Measurements from ENCODE around the gene IL3. TPM values are rescaled to one million over a fixed set of nuclear protein-coding genes. Genes with fewer than 3 reads are reported as not detected.

The IL3 gene
- total RNA-seq, 1 experiment from 2014 or later, result not detected

- no peak overlapping the region for H3K27ac ChIP-seq (ENCODE audit: low read length)
- no peaks in the 10 kb centered on the region for H3K9me3 ChIP-seq (ENCODE audit: control insufficient read depth, insufficient read depth, low read depth, low read length)
- peaks cover 2% of the 10 kb centered on the region for H3K27me3 ChIP-seq (ENCODE audit: control insufficient read depth, insufficient read depth, low read length)
- no peak for ATAC-seq
- CTCF ChIA-PET, result no interaction called here
- BruUV-seq (replicated peaks), result no TSS peak
- H3K4me1 ChIP-seq (ENCODE audit: control insufficient read depth, insufficient read depth, low read length), result no peaks in the 10 kb centered on the region
- no peak for DNase-seq (ENCODE audit: low read depth, low spot score)
- H3K36me3 ChIP-seq (ENCODE audit: control insufficient read depth, insufficient read depth, low read length), result no peaks in the 10 kb centered on the region
- POLR2A ChIA-PET, result no interaction called here
- H3K4me3 ChIP-seq (ENCODE audit: low read depth in 2 of 2, low read length in 2 of 2), result no peak overlapping the region
- intact Hi-C loops (cut with micrococcal nuclease; ENCODE audit: unreplicated experiment), result no loop called here
- TF ChIP-seq POLR2AphosphoS5 (IDR thresholded peaks at IDR 0.05; ENCODE audit: low read depth, low read length), result no peak
- no peak for TF ChIP-seq CTCF (IDR thresholded peaks at IDR 0.05)
- TF ChIP-seq REST (IDR thresholded peaks at IDR 0.05; ENCODE audit: insufficient read depth in 1 of 2, low read depth in 2 of 2, low read length in 1 of 2), result no peak
- no peak for TF ChIP-seq SIN3A (IDR thresholded peaks at IDR 0.05; ENCODE audit: borderline replicate concordance, insufficient read depth, low read depth, low read length)
- in situ Hi-C loops (cut with HindIII; ENCODE audit: low pct_unique_long_range_greater_than_20kb, low sequenced_read_pairs), result no loop called here
These were observed 16.2 kb upstream of the IL3 start for GRCh38 chr5:132044207-132044606.

- no peak for TF ChIP-seq SIN3A (IDR thresholded peaks at IDR 0.05; ENCODE audit: borderline replicate concordance, insufficient read depth, low read depth, low read length)
- Histone ChIP-seq H3K4me1 (ENCODE audit: control insufficient read depth, insufficient read depth, low read length) (no peaks in the 10 kb centered on the region), H3K36me3 (ENCODE audit: control insufficient read depth, insufficient read depth, low read length) (no peaks in the 10 kb centered on the region), H3K27ac (ENCODE audit: low read length) (no peak overlapping the region), H3K9me3 (ENCODE audit: control insufficient read depth, insufficient read depth, low read depth, low read length) (no peaks in the 10 kb centered on the region), H3K27me3 (ENCODE audit: control insufficient read depth, insufficient read depth, low read length) (peaks cover 2% of the 10 kb centered on the region; the same call in 1 of the 2 replicates), H3K4me3 (ENCODE audit: low read depth in 2 of 2, low read length in 2 of 2) (no peak overlapping the region)
- in situ Hi-C loops (cut with HindIII; ENCODE audit: low pct_unique_long_range_greater_than_20kb, low sequenced_read_pairs) (no loop called here), intact Hi-C loops (cut with micrococcal nuclease; ENCODE audit: unreplicated experiment) (no loop called here)
- CTCF ChIA-PET, result no interaction called here
- POLR2A ChIA-PET, result no interaction called here
- no peak for ATAC-seq
- DNase-seq (ENCODE audit: low read depth, low spot score), result no peak
- BruUV-seq (replicated peaks), result no TSS peak
These were observed 13.6 kb upstream of the IL3 start for GRCh38 chr5:132046880-132047299.

- POLR2A ChIA-PET, result no interaction called here
- H3K27me3 ChIP-seq (ENCODE audit: control insufficient read depth, insufficient read depth, low read length), result no peaks in the 10 kb centered on the region
- no peaks in the 10 kb centered on the region for H3K4me1 ChIP-seq (ENCODE audit: control insufficient read depth, insufficient read depth, low read length)
- ATAC-seq, result no peak
- no peak overlapping the region for H3K27ac ChIP-seq (ENCODE audit: low read length)
- in situ Hi-C loops (cut with HindIII; ENCODE audit: low pct_unique_long_range_greater_than_20kb, low sequenced_read_pairs), result no loop called here
- TF ChIP-seq CTCF (IDR thresholded peaks at IDR 0.05) (no peak), SIN3A (IDR thresholded peaks at IDR 0.05; ENCODE audit: borderline replicate concordance, insufficient read depth, low read depth, low read length) (no peak), REST (IDR thresholded peaks at IDR 0.05; ENCODE audit: insufficient read depth in 1 of 2, low read depth in 2 of 2, low read length in 1 of 2) (no peak), TCF7L2 (IDR thresholded peaks at IDR 0.05; ENCODE audit: low read depth, low read length) (no peak), POLR2AphosphoS5 (IDR thresholded peaks at IDR 0.05; ENCODE audit: low read depth, low read length) (no peak)
- no TSS peak for BruUV-seq (replicated peaks)
- CTCF ChIA-PET, result no interaction called here
- intact Hi-C loops (cut with micrococcal nuclease; ENCODE audit: unreplicated experiment), result no loop called here
- no peak for DNase-seq (ENCODE audit: low read depth, low spot score)
- no peaks in the 10 kb centered on the region for H3K36me3 ChIP-seq (ENCODE audit: control insufficient read depth, insufficient read depth, low read length)
- H3K4me3 ChIP-seq (ENCODE audit: low read depth in 2 of 2, low read length in 2 of 2), result no peak overlapping the region
- H3K9me3 ChIP-seq (ENCODE audit: control insufficient read depth, insufficient read depth, low read depth, low read length), result no peaks in the 10 kb centered on the region
These were observed 11.4 kb upstream of the IL3 start for GRCh38 chr5:132049093-132049492.

Measured in Panc1 (cell line).